ENCODE data around the gene FARS2. TPM values are rescaled to one million over a fixed set of nuclear protein-coding genes. Genes with fewer than 3 reads are reported as not detected.

The FARS2 gene
- total and polyA plus RNA-seq, 11 donors: 11.4 to 24.6 (median 20.5) TPM

- DNase-seq (no peak), ATAC-seq (no peak)
- Histone ChIP-seq H3K36me3 (no peaks in the 10 kb centered on the region), H3K27ac (no peak overlapping the region), H3K27me3 (no peaks in the 10 kb centered on the region), H3K9me3 (no peaks in the 10 kb centered on the region), H3K4me1 (peaks cover 0 to 23% (median 4%) of the 10 kb centered on the region in 12 donors), H3K4me3 (no peak overlapping the region)
- WGBS, 4 donors: 62 to 79% (median 69%) methylated on average over 1 of the region's 1 CpG
- intact Hi-C loops (cut with DNase I): loop anchor here in 6 of 10 donors (5.0 to 10.0 kb wide), 6 partner anchors 78 to 245 kb away; no protein-coding TSS in a partner anchor
- TF ChIP-seq CTCF (IDR thresholded peaks at IDR 0.05) (no peak), POLR2A (IDR thresholded peaks at IDR 0.05) (no peak)
These were observed 39.0 kb downstream of the FARS2 start for GRCh38 chr6:5300206-5300764.

- H3K4me3 ChIP-seq: no peak overlapping the region
- H3K27me3 ChIP-seq: no peaks in the 10 kb centered on the region
- DNase-seq (no peak), ATAC-seq (peak in 2 of 4 donors; percentile 38 to 40)
- WGBS, 4 donors: 62 to 70% (median 66%) methylated on average over 9 to 10 of the region's 10 CpGs
- H3K36me3 ChIP-seq: no peaks in the 10 kb centered on the region
- no peak overlapping the region for H3K27ac ChIP-seq
- peaks cover 0 to 17% (median 4%) of the 10 kb centered on the region in 12 donors for H3K4me1 ChIP-seq
- intact Hi-C loops (cut with DNase I): loop anchor here in 7 of 10 donors (2.0 to 10.0 kb wide), 8 partner anchors 80 to 248 kb away; no protein-coding TSS in a partner anchor
- H3K9me3 ChIP-seq: no peaks in the 10 kb centered on the region
- no peak for TF ChIP-seq CTCF (IDR thresholded peaks at IDR 0.05)
- no peak for TF ChIP-seq POLR2A (IDR thresholded peaks at IDR 0.05)
These were observed 41.1 kb downstream of the FARS2 start for GRCh38 chr6:5302220-5302946.

- Histone ChIP-seq H3K4me1 (peaks cover 0 to 17% (median 4%) of the 10 kb centered on the region in 12 donors), H3K27me3 (no peaks in the 10 kb centered on the region), H3K4me3 (no peak overlapping the region), H3K9me3 (no peaks in the 10 kb centered on the region), H3K27ac (no peak overlapping the region), H3K36me3 (no peaks in the 10 kb centered on the region)
- intact Hi-C loops (cut with DNase I): loop anchor here in 7 of 10 donors (2.0 to 10.0 kb wide), 8 partner anchors 81 to 248 kb away; no protein-coding TSS in a partner anchor
- TF ChIP-seq POLR2A (IDR thresholded peaks at IDR 0.05) (no peak), CTCF (IDR thresholded peaks at IDR 0.05) (peak; percentile 22 to 63 (median 46))
- peak; percentile 66 to 92 (median 90) for ATAC-seq
- DNase-seq: peak; percentile 27 to 68 (median 44)
- 62 to 68% (median 63%) methylated on average over 10 of the region's 10 CpGs for WGBS, 4 donors
These were observed 41.8 kb downstream of the FARS2 start for GRCh38 chr6:5302995-5303622.

- Histone ChIP-seq H3K9me3 (no peaks in the 10 kb centered on the region), H3K27ac (no peak overlapping the region), H3K4me3 (no peak overlapping the region), H3K36me3 (no peaks in the 10 kb centered on the region), H3K27me3 (no peaks in the 10 kb centered on the region), H3K4me1 (peaks cover 0 to 17% (median 4%) of the 10 kb centered on the region in 12 donors)
- no peak for ATAC-seq
- intact Hi-C loops (cut with DNase I): loop anchor here in 7 of 10 donors (2.0 to 10.0 kb wide), 8 partner anchors 81 to 249 kb away; no protein-coding TSS in a partner anchor
- TF ChIP-seq CTCF (IDR thresholded peaks at IDR 0.05) (no peak), POLR2A (IDR thresholded peaks at IDR 0.05) (no peak)
- no peak for DNase-seq
- WGBS, 4 donors: 93 to 98% (median 95%) methylated on average over 8 of the region's 8 CpGs
These were observed 42.4 kb downstream of the FARS2 start for GRCh38 chr6:5303682-5304081.
